ENCODE measurements around the gene FASN. TPM values are rescaled to one million over a fixed set of nuclear protein-coding genes. Genes with fewer than 3 reads are reported as not detected.
A peak's percentile ranks its signal among the peaks of the same experiment; 100 is the strongest.
"Not testable (repeated sequence)": the region's sequence is repeated elsewhere in the genome, so short reads cannot be mapped to it uniquely, and the experiment has no call there.

Gene FASN
- total RNA-seq, 1 donor from 2014 or later = 134 TPM

DNA sequence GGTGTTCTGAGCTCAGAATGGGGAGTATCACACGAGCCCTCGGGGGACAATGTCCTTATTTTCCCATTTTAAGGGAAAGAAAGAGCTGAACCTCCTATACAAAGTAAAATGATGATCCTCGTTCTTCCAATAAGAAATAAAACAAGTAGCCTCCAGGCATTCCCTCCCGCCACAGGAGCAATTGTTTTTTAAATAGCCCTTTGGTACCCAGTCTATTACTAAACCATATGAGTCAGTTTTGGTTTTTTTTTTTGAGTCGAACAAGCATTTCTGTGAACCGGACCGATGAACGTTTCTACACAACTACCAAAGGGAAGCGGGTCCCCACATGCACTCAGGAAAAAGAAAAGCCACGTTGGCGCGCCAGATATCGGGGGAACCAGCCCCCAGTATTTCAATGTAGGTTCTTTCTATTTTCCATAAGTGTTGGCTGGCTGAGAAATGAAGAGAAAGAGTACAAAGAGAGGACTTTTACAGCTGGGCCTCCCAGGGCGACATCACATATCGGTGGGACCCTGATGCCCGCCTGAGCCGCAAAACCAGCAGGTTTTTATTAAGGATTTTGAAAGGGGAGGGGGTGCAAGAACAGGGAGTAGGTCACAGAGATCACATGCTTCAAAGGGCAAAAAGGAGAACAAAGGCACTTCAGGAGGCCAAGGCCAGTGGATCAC, 56.8 kb downstream of the FASN start:
- no peaks in the 10 kb centered on the region for H3K9me3 Mint-ChIP-seq (ENCODE audit: unreplicated experiment)
- H3K27ac Mint-ChIP-seq (ENCODE audit: unreplicated experiment) = no peak overlapping the region
- H3K4me3 Mint-ChIP-seq (ENCODE audit: unreplicated experiment) = no peak overlapping the region
- no peak for TF ChIP-seq CTCF (IDR thresholded peaks at IDR 0.05)
- no peaks in the 10 kb centered on the region for H3K27me3 Mint-ChIP-seq (ENCODE audit: unreplicated experiment)
- H3K4me1 Mint-ChIP-seq (ENCODE audit: unreplicated experiment) = peaks cover 11% of the 10 kb centered on the region
- H3K36me3 Mint-ChIP-seq (ENCODE audit: unreplicated experiment) = no peaks in the 10 kb centered on the region
- no peak for DNase-seq (ENCODE audit: extremely low spot score, unreplicated experiment)

DNA sequence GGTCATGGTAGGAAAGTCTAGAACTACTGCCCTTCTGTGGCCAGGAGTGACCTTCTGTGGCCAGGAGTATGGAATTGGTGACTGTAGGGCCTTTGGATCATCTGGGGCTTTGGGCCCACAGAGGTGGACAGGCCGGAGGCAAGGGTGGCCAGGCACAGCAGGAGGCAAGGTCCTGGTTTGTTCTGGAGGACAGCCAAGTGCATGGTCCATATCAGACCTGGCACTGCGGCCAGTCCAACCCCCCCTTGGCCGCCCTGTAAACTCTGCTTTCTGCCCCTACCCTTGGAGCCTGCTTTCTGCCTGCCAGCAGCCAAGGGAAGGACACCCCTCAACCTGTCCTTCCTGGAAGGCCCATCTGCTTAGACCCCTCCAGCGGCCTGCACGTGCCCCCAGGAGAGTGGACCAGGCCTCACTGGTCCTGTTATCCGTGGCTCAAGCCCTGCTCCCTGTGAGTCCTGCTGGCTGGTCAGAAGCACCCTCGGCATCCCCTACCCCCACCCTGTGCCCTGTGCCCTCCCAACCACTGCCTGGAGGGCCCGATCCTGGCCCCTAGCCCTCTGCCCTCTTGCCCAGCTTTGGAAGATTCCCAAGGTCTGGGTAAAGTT, 58.2 kb downstream of the FASN start:
- no peaks in the 10 kb centered on the region for H3K36me3 Mint-ChIP-seq (ENCODE audit: unreplicated experiment)
- no peak overlapping the region for H3K4me3 Mint-ChIP-seq (ENCODE audit: unreplicated experiment)
- no peak for TF ChIP-seq CTCF (IDR thresholded peaks at IDR 0.05)
- H3K27me3 Mint-ChIP-seq (ENCODE audit: unreplicated experiment) = no peaks in the 10 kb centered on the region
- no peaks in the 10 kb centered on the region for H3K9me3 Mint-ChIP-seq (ENCODE audit: unreplicated experiment)
- no peak overlapping the region for H3K27ac Mint-ChIP-seq (ENCODE audit: unreplicated experiment)
- DNase-seq (ENCODE audit: extremely low spot score, unreplicated experiment) = no peak
- peaks cover 14% of the 10 kb centered on the region for H3K4me1 Mint-ChIP-seq (ENCODE audit: unreplicated experiment)

DNA sequence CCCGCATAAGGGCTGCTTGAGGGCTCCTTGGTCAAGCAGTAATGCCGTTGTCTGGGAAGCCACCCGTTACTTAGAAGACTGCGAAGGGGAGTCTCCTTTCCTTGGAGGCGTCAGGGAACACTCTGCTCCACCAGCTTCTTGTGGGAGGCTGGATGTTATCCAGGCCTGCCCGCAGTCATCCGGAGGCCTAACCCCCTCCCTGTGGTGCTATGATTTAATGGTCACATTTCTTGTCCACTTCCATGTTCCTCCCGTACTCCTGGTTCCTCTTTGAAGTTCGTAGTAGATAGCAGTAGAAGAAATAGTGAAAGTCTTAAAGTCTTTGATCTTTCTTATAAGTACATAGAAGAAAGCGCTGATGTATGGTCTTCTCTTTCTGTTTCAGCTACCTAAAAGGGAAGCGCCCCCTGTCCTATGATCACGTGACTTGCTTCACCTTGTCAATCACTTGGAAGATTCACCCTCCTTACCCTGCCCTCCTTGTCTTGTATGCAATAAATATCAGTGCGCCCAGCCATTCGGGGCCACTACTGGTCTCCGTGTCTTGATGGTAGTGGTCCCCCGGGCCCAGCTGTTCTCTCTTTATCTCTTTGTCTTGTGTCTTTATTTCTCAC, 59.1 kb downstream of the FASN start:
- H3K27ac Mint-ChIP-seq (ENCODE audit: unreplicated experiment); H3K4me3 Mint-ChIP-seq (ENCODE audit: unreplicated experiment); H3K36me3 Mint-ChIP-seq (ENCODE audit: unreplicated experiment); DNase-seq (ENCODE audit: extremely low spot score, unreplicated experiment); H3K27me3 Mint-ChIP-seq (ENCODE audit: unreplicated experiment); H3K9me3 Mint-ChIP-seq (ENCODE audit: unreplicated experiment): not testable (repeated sequence)
- H3K4me1 Mint-ChIP-seq (ENCODE audit: unreplicated experiment) = peaks cover 14% of the 10 kb centered on the region

GRCh38 chr17:82037889-82038195, 60.2 kb downstream of the FASN start:
- H3K27me3 Mint-ChIP-seq (ENCODE audit: unreplicated experiment) = no peaks in the 10 kb centered on the region
- peaks cover 17% of the 10 kb centered on the region for H3K4me1 Mint-ChIP-seq (ENCODE audit: unreplicated experiment)
- no peaks in the 10 kb centered on the region for H3K9me3 Mint-ChIP-seq (ENCODE audit: unreplicated experiment)
- TF ChIP-seq CTCF (IDR thresholded peaks at IDR 0.05) = no peak
- H3K27ac Mint-ChIP-seq (ENCODE audit: unreplicated experiment) = peak overlapping the region; percentile 92
- H3K36me3 Mint-ChIP-seq (ENCODE audit: unreplicated experiment) = no peaks in the 10 kb centered on the region
- H3K4me3 Mint-ChIP-seq (ENCODE audit: unreplicated experiment) = peak overlapping the region; percentile 73
- no peak for DNase-seq (ENCODE audit: extremely low spot score, unreplicated experiment)

- DNase-seq (ENCODE audit: extremely low spot score, unreplicated experiment) = peak; percentile 98
- H3K36me3 Mint-ChIP-seq (ENCODE audit: unreplicated experiment) = no peaks in the 10 kb centered on the region
- H3K9me3 Mint-ChIP-seq (ENCODE audit: unreplicated experiment) = no peaks in the 10 kb centered on the region
- H3K4me1 Mint-ChIP-seq (ENCODE audit: unreplicated experiment) = peaks cover 21% of the 10 kb centered on the region
- peak; percentile 89 for TF ChIP-seq CTCF (IDR thresholded peaks at IDR 0.05)
- peak within 1 kb of the TSS; percentile 73 for H3K4me3 Mint-ChIP-seq (ENCODE audit: unreplicated experiment)
- H3K27me3 Mint-ChIP-seq (ENCODE audit: unreplicated experiment) = no peaks in the 10 kb centered on the region
- H3K27ac Mint-ChIP-seq (ENCODE audit: unreplicated experiment) = peak within 1 kb of the TSS; percentile 92
Measured at GRCh38 chr17:82037092-82037888, 60.7 kb downstream of the FASN start, which contains the start of gene DCXR. Gene DCXR (minus strand): TSS chr17:82037697. CDS start chr17:82037682, 15 bp downstream.

Data from osteocyte (in vitro differentiated cells).